Activated naive CD8-positive, alpha-beta T cell treated with anti-CD3 and anti-CD28 coated beads, Interleukin-2, amount 10 ng/mL, durations not matched to agents 7 days and 5 days (primary cell): ENCODE data around the gene ARRDC2. TPM values are rescaled to one million over a fixed set of nuclear protein-coding genes. Genes with fewer than 3 reads are reported as not detected.
"Not testable (repeated sequence)": the region's sequence is repeated elsewhere in the genome, so short reads cannot be mapped to it uniquely, and the experiment has no call there.

Experiments used
- ATAC-seq: fragments of 150-1000 bp; cut with Tn5 transposase; one replicate; pipeline ENCODE4 v1.10.0; 2021; ENCODE audit warnings: low read depth, moderate library complexity
- POLR2A ChIA-PET: fragments of 350-600 bp; sonication (Branson Sonifier 250); formaldehyde crosslinking; loops from one replicate; lab custom pipeline; 2021; ENCODE audit warnings: antibody characterized with exemption; lab: Charles Lee
- DNase-seq: peaks from one replicate; pipeline ENCODE4 v3.0.0; 2021
- H3K27ac Mint-ChIP-seq: one replicate; pipeline ENCODE4 v1.8.0; 2022; ENCODE audit warnings: mild to moderate bottlenecking, mixed read lengths
- H3K27me3 Mint-ChIP-seq: one replicate; pipeline ENCODE4 v1.8.0; 2022; ENCODE audit warnings: mild to moderate bottlenecking, moderate library complexity, mixed read lengths
- H3K36me3 Mint-ChIP-seq: one replicate; pipeline ENCODE4 v1.8.0; 2021; ENCODE audit warnings: mild to moderate bottlenecking, mixed read lengths
- H3K4me1 Mint-ChIP-seq: one replicate; pipeline ENCODE4 v1.8.0; 2021; ENCODE audit warnings: mixed read lengths
- H3K4me3 Mint-ChIP-seq: one replicate; pipeline ENCODE4 v1.8.0; 2022; ENCODE audit warnings: mild to moderate bottlenecking, moderate library complexity, mixed read lengths
- H3K9me3 Mint-ChIP-seq: one replicate; pipeline ENCODE4 v1.8.0; 2021; ENCODE audit warnings: mixed read lengths
- total RNA-seq, 2 experiments: library from RNA; stranded (reverse); gene quantifications; one replicate each; pipeline ENCODE4 v1.2.3, GENCODE V29; 2021

The ARRDC2 gene
- total RNA-seq, 2 experiments from 2014 or later, result 66.5 to 71.2 TPM

DNA sequence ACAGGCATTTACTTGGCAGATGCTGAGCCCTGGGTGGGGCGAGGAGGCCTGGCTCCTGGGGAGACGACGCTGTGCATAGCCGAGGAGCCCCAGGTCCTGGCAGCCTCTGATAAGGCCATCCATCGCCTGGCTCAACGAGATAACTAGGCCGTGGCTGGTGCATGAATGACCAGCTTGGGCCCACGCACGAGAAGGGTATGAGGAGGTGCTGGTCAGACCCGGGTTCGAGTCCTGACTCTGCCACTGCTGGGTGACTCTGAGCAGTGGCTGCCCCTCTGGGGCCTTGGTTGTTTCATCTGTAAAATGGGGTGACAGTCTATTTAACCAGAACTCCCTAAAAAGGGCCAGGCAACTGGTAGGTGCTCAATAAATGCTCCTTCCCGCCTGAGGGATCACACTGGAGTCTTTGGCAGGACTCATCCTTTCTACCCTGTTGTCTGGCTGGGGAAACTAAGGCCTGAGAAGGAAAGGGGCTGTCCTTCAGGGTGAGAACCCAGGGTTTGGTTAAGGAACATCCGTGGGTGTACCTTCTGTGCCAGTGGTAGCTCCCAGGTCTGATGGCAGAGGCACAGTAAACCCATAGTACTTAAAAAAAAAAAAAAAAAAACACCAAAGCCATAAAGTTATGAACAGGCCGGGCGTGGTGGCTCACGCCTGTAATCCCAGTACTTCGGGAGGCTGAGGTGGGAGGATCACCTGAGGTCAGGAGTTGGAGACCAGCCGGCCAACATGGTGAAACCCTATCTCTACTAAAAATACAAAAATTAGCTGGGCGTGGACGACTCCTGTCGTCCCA, 8.1 kb upstream of the ARRDC2 start:
- DNase-seq (no peak), ATAC-seq (no peak)
- peaks cover 9% of the 10 kb centered on the region for H3K4me1 Mint-ChIP-seq
- H3K4me3 Mint-ChIP-seq, result peak overlapping the region; percentile 93
- H3K27me3 Mint-ChIP-seq, result peaks cover 9% of the 10 kb centered on the region
- H3K36me3 Mint-ChIP-seq, result peaks cover 2% of the 10 kb centered on the region
- POLR2A ChIA-PET, result interaction anchor here (0.5 to 2.2 kb wide), 13 partner anchors 14 to 323 kb away, joined by 3 to 13 read pairs (median 5); partner anchors contain the start of genes CCDC124, IL12RB1, JUND and RPL18A
- H3K9me3 Mint-ChIP-seq, result no peaks in the 10 kb centered on the region
- H3K27ac Mint-ChIP-seq, result peak overlapping the region; percentile 100

DNA sequence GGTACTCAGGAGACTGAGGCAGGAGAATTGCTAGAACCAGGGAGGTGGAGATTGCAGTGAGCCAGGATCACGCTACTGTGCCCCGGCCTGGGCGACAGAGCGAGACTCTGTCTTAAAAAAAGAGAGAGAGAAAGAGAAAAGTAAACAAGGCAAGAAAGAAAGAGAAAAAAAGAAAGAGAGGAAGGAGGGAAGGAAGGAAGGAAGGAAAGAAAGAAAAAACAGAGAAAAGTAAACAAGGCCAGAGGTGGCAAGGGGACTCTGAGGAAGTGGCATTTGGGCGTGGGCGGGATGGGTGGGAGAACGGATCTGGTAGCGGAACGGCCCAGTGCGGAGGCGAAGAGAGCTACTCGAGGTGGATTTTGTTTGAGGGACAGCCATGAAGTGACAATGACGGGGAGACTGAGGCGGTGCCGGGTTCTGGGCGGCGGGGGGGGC, 7.5 kb upstream of the ARRDC2 start:
- Mint-ChIP-seq H3K4me1 (peaks cover 9% of the 10 kb centered on the region), H3K4me3 (peak overlapping the region; percentile 93), H3K36me3 (peaks cover 2% of the 10 kb centered on the region), H3K27me3 (peaks cover 5% of the 10 kb centered on the region), H3K27ac (peak overlapping the region; percentile 100), H3K9me3 (no peaks in the 10 kb centered on the region)
- peak; percentile 43 for DNase-seq
- POLR2A ChIA-PET, result interaction anchor here (0.9 to 2.2 kb wide), 11 partner anchors 44 to 281 kb away, joined by 3 to 13 read pairs (median 5); partner anchors contain the start of genes CCDC124, IL12RB1, JUND and RPL18A
- no peak for ATAC-seq

DNA sequence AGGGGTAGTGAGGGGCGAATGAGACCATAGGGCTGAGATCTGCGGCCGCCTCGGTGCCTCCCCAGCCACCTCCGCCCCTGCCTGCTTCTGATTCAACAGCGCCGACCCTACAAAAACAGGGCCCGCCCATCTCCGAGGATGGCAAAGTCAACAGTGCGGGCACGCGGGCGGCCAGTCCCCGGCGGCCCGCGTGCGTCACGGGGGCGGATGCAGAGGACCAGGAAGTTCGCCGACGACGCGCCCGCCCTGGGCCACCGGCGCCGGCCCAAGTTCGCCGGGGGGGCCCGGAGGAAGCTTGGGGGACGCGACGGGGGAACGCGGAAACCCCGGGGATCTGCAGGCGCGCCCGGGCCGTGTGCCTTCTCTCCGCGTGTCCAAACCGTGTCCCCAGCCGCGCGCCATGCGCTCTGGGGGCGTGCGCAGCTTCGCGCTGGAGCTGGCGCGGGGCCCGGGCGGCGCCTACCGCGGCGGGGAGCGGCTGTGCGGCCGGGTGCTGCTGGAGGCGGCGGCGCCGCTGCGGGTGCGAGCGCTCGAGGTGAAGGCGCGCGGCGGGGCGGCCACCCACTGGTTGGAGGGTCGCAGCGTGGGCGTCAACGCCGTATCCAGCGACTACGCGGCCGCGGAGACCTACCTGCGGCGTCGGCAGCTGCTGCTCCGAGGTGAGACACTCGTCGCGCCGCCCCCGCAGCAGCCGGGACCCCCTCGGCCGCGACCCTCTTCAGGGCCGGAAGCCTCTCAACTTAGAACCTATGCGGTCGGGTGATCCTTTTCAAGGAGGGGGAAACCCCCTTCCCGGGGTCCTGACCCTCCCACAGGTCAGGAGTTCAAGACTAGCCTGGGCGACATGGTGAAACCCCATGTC, 6.8 kb upstream of the ARRDC2 start:
- POLR2A ChIA-PET, result interaction anchor here (0.6 to 2.2 kb wide), 16 partner anchors 23 to 1455 kb away, joined by 3 to 13 read pairs (median 3); partner anchors contain the start of genes CCDC124, IL12RB1 and JUND
- no peaks in the 10 kb centered on the region for H3K9me3 Mint-ChIP-seq
- DNase-seq (peak; percentile 90), ATAC-seq (peak; percentile 82)
- H3K4me3 Mint-ChIP-seq, result peak overlapping the region; percentile 93
- peaks cover 2% of the 10 kb centered on the region for H3K36me3 Mint-ChIP-seq
- peak overlapping the region; percentile 100 for H3K27ac Mint-ChIP-seq
- H3K4me1 Mint-ChIP-seq, result peaks cover 9% of the 10 kb centered on the region
- peaks cover 2% of the 10 kb centered on the region for H3K27me3 Mint-ChIP-seq

DNA sequence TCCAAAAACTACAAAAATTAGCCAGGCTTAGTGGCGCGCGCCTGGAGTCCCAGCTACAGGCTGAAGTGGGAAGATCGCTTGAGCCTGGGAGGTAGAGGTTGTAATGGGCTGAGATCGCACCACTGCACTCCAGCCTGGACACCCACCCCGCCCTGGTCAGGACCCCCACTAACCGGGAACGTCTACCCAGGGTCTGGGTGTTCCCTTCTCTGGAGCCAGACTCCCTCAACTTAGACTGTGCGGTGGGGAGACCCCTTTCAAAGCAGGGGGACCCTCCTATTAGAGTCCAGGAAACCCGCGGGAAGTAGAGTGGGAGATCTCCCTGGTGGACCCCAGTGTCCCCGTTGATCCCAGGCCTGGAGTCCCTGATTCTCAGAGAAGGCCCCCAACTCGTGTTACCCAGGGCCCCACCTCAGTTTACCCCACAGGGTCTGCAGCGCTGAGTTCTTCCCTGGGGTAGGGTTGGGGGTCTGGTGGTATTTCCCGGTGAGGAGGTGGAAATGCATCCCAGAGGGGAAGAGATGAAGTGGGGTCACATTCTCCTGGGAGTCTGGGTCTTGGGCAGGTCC, 6.1 kb upstream of the ARRDC2 start:
- H3K36me3 Mint-ChIP-seq, result peaks cover 4% of the 10 kb centered on the region
- H3K9me3 Mint-ChIP-seq, result no peaks in the 10 kb centered on the region
- POLR2A ChIA-PET, result interaction anchor here (0.6 to 2.2 kb wide), 15 partner anchors 22 to 1456 kb away, joined by 3 to 13 read pairs (median 3); partner anchors contain the start of genes CCDC124, IL12RB1 and JUND
- peak overlapping the region; percentile 89 for H3K27ac Mint-ChIP-seq
- peaks cover under 1% of the 10 kb centered on the region for H3K27me3 Mint-ChIP-seq
- ATAC-seq, result no peak
- H3K4me3 Mint-ChIP-seq, result peak overlapping the region; percentile 89
- H3K4me1 Mint-ChIP-seq, result peaks cover 9% of the 10 kb centered on the region
- DNase-seq, result no peak

DNA sequence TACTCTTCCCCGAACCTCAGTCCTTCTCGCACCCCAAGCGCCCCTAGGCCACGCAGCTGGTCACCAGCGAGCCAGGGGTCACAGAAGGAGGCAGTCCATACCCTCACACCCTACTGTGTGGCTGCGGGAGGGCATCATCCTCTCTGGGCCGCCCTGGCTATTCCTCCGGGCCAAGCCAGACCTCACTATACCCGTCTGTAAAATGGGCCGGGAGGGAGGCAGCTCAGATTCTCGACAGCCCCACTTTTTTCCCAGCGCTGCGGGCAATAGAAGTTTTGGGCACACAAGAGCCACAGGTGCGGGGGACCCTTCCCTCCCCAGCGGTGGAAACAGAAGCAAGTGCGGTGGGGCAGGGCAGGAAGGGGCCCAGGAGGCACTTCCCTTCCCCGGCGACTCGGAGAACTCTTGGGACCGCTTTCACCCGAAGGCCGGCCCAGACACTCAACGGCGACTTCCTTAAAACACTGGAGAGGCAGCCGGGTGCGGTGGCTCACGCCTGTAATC, 5.6 kb upstream of the ARRDC2 start:
- POLR2A ChIA-PET, result interaction anchor here (0.6 kb wide), 1 partner anchor 26 kb away, joined by 5 read pairs; no protein-coding TSS in a partner anchor
- Mint-ChIP-seq H3K4me3 (peak overlapping the region; percentile 89), H3K9me3 (no peaks in the 10 kb centered on the region), H3K27ac (peak overlapping the region; percentile 89), H3K4me1 (peaks cover 14% of the 10 kb centered on the region), H3K36me3 (peaks cover 5% of the 10 kb centered on the region), H3K27me3 (no peaks in the 10 kb centered on the region)
- ATAC-seq, result no peak
- peak; percentile 45 for DNase-seq

DNA sequence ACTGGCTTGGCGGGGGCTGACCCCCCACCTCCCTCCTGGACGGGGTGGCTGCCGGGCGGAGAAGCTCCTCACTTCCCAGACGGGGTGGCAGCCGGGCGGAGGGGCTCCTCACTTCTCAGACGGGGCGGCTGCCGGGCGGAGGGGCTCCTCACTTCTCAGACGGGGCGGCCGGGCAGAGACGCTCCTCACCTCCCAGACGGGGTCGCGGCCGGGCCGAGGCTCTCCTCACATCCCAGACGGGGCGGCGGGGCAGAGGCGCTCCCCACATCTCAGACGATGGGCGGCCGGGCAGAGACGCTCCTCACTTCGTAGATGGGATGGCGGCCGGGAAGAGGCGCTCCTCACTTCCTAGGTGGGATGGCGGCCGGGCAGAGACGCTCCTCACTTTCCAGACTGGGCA, 2.2 kb upstream of the ARRDC2 start:
- H3K27me3 Mint-ChIP-seq, DNase-seq, H3K4me3 Mint-ChIP-seq, ATAC-seq, H3K9me3 Mint-ChIP-seq, H3K27ac Mint-ChIP-seq: not testable (repeated sequence)
- Mint-ChIP-seq H3K36me3 (peaks cover 14% of the 10 kb centered on the region), H3K4me1 (peaks cover 17% of the 10 kb centered on the region)
- POLR2A ChIA-PET, result interaction anchor here (4.4 kb wide), 1 partner anchor 51 kb away, joined by 46 read pairs; no protein-coding TSS in a partner anchor

DNA sequence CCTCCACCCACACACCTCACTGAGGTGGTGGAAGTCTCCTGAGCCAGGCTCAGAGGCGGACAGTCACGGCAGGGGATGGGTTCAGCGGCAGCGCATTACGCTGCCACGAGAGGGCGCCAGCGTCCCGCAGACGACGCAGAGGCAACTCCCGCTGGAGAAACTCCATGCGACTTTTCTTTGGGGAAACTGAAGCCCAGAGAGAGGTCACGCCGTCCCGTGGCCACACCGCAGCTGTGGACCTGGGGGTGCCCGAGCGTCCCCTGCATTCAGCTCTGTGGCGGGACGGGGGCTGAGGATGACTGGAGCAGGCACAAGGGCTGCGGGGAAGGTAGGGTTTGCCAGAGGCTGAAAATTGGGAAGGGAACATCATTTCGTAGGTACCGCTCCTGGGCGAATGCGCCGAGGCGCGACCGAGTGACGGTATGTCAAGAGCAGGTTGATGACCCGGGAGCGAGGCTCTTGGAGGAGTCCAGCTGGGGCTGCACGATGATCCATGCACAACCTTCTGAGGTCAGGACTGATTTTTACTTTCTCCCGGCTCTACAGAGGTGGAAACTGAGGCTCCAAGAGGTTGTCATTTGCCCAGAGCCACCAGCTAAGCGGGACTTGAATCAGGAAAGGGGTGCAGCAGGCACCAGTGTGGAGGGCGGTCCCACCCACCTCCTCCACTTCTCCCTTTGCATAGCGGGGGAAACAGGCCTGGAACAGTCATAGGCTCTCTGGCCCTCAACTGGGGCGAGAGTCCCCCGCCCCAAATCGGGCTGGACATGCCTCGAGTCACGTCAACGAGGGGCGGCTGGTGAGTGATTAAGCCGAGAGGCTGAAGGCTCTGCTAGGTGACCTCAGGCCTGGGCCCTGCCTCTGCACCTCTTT, 690 bp upstream of the ARRDC2 start:
- Mint-ChIP-seq H3K36me3 (peaks cover 17% of the 10 kb centered on the region), H3K9me3 (no peaks in the 10 kb centered on the region), H3K27ac (peak overlapping the region; percentile 86), H3K4me3 (peak overlapping the region; percentile 87), H3K27me3 (no peaks in the 10 kb centered on the region), H3K4me1 (peaks cover 20% of the 10 kb centered on the region)
- ATAC-seq (peak; percentile 58), DNase-seq (peak; percentile 90)
- POLR2A ChIA-PET, result interaction anchor here (0.9 to 4.9 kb wide), 10 partner anchors 17 to 145 kb away, joined by 3 to 46 read pairs (median 5); partner anchors contain the start of gene IL12RB1

DNA sequence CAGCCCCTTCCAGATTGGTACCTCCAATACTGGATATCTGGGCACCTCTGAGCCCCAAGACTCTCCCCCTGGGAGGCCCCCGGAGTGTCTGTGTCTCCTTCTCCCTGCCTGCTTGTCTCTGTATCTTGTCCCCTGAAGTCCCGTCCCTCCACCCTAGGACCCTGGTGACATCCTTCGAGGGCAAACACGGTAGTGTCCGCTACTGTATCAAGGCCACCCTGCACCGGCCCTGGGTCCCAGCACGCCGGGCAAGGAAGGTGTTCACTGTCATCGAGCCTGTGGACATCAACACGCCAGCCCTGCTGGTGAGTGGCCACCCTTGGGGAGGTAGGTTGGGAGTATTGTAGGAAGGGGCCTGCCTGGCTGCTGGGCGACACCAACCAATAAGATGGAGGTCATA, 844 bp downstream of the ARRDC2 start:
- POLR2A ChIA-PET, result interaction anchor here (0.5 to 4.9 kb wide), 8 partner anchors 10 to 1658 kb away, joined by 3 to 46 read pairs (median 4); no protein-coding TSS in a partner anchor
- H3K36me3 Mint-ChIP-seq, result peaks cover 24% of the 10 kb centered on the region

DNA sequence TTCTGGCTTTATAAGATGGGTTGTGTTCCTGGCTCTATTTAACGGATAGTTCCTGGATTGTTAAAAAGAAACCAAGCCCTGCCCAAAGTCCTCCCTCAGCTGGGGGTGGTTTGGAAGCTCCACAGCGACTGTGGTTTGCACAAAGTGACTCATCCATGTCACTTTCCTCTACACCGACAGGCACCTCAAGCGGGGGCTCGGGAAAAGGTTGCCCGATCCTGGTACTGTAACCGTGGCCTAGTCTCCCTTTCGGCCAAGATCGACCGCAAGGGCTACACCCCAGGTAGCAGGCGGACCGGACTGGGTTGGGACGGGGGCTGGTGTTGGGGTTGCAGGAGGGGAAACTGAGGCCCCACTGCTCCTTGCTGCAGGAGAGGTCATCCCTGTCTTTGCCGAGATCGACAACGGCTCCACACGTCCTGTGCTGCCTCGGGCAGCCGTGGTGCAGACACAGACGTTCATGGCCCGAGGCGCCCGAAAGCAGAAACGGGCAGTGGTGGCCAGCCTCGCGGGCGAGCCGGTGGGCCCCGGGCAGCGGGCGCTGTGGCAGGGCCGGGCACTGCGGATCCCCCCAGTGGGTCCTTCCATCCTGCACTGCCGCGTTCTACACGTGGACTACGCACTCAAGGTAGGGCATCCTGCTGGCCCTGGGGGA, 1.6 kb downstream of the ARRDC2 start:
- H3K27ac Mint-ChIP-seq, result no peak overlapping the region
- ATAC-seq, result no peak
- peaks cover 28% of the 10 kb centered on the region for H3K36me3 Mint-ChIP-seq
- DNase-seq, result no peak
- peaks cover 31% of the 10 kb centered on the region for H3K4me1 Mint-ChIP-seq
- no peaks in the 10 kb centered on the region for H3K9me3 Mint-ChIP-seq
- H3K4me3 Mint-ChIP-seq, result peak overlapping the region; percentile 87
- POLR2A ChIA-PET, result interaction anchor here (1.3 to 4.9 kb wide), 4 partner anchors 14 to 272 kb away, joined by 3 to 46 read pairs (median 16); partner anchors contain the start of gene JUND
- no peaks in the 10 kb centered on the region for H3K27me3 Mint-ChIP-seq

More for the DNA sequence above, 844 bp downstream of the ARRDC2 start:
- Mint-ChIP-seq H3K9me3 (no peaks in the 10 kb centered on the region), H3K4me1 (peaks cover 24% of the 10 kb centered on the region), H3K4me3 (peak overlapping the region; percentile 87), H3K27ac (peak overlapping the region; percentile 88), H3K27me3 (no peaks in the 10 kb centered on the region)
- no peak for DNase-seq
- no peak for ATAC-seq

DNA sequence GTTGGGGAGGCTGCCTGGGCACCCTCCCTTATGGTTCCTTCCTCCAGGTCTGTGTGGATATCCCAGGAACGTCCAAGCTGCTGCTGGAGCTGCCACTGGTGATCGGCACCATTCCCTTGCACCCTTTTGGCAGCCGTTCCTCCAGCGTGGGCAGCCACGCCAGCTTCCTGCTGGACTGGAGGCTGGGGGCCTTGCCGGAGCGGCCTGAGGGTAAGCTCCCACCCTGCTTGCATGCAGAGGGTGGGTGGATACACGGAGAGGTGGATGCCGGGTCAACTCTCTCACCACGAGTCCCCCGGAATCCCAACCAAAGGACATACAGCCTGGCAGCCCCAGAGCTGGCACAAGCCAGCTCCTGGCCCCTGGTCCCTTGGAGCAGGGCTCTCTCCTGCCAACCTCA, 2.2 kb downstream of the ARRDC2 start:
- no peak overlapping the region for H3K27ac Mint-ChIP-seq
- ATAC-seq (no peak), DNase-seq (no peak)
- POLR2A ChIA-PET, result interaction anchor here (0.7 to 4.9 kb wide), 5 partner anchors 9 to 271 kb away, joined by 3 to 24 read pairs (median 5); partner anchors contain the start of gene JUND
- peaks cover 35% of the 10 kb centered on the region for H3K4me1 Mint-ChIP-seq
- peaks cover 32% of the 10 kb centered on the region for H3K36me3 Mint-ChIP-seq
- H3K9me3 Mint-ChIP-seq, result no peaks in the 10 kb centered on the region
- no peak overlapping the region for H3K4me3 Mint-ChIP-seq
- H3K27me3 Mint-ChIP-seq, result no peaks in the 10 kb centered on the region
